Measurements from ENCODE around the gene OSBPL2.

GRCh38 chr20:62248890-62249560, 10.7 kb downstream of the OSBPL2 start:
- TF ChIP-seq ZNF77 (CRISPR knock-in tag; IDR thresholded peaks at IDR 0.05) (no peak), BHLHE40 (IDR thresholded peaks at IDR 0.05; ENCODE audit: low read length) (no peak), EZH2 (IDR thresholded peaks at IDR 0.05; ENCODE audit: borderline replicate concordance, low read depth, low read length) (no peak)

All from K562 (cell line).